ENCODE results near the gene ABCA2. TPM values are rescaled to one million over a fixed set of nuclear protein-coding genes. Genes with fewer than 3 reads are reported as not detected.

The ABCA2 gene
- total and polyA plus RNA-seq, 11 donors = 13.1 to 44.3 (median 30.6) TPM

GRCh38 chr9:137068539-137069507 is 40.8 kb upstream of the ABCA2 start:
- WGBS, 4 donors = 84 to 94% (median 92%) methylated on average over 15 to 17 of the region's 17 CpGs
- ATAC-seq (no peak), DNase-seq (peak in 2 of 5 donors; percentile 21 to 31)
- Histone ChIP-seq H3K9me3 (no peaks in the 10 kb centered on the region), H3K4me1 (peaks cover 0 to 43% (median 13%) of the 10 kb centered on the region in 12 donors), H3K36me3 (no peaks in the 10 kb centered on the region), H3K4me3 (peak overlapping the region in 1 of 12 donors; percentile 58), H3K27ac (no peak overlapping the region), H3K27me3 (peaks cover 0 to 14% (median 5%) of the 10 kb centered on the region in 9 donors)
- intact Hi-C loops (cut with DNase I) = loop anchor here in 2 of 10 donors (5.0 to 10.0 kb wide), 2 partner anchors 282 to 284 kb away; no protein-coding TSS in a partner anchor
- TF ChIP-seq POLR2A (IDR thresholded peaks at IDR 0.05) (no peak), CTCF (IDR thresholded peaks at IDR 0.05) (no peak)

GRCh38 chr9:137067860-137068538 is 40.0 kb upstream of the ABCA2 start:
- H3K4me1 ChIP-seq = peaks cover 0 to 38% (median 14%) of the 10 kb centered on the region in 12 donors
- H3K36me3 ChIP-seq = no peaks in the 10 kb centered on the region
- H3K27me3 ChIP-seq = peaks cover 0 to 14% (median 5%) of the 10 kb centered on the region in 9 donors
- WGBS, 4 donors = 43 to 61% (median 56%) methylated on average over 6 to 12 of the region's 12 CpGs
- TF ChIP-seq POLR2A (IDR thresholded peaks at IDR 0.05) (no peak), CTCF (IDR thresholded peaks at IDR 0.05) (peak; percentile 70 to 85 (median 78))
- no peaks in the 10 kb centered on the region for H3K9me3 ChIP-seq
- no peak overlapping the region for H3K4me3 ChIP-seq
- intact Hi-C loops (cut with DNase I) = loop anchor here in 5 of 10 donors (1.0 to 10.0 kb wide), 5 partner anchors 19 to 283 kb away; partner anchors contain the start of gene NPDC1 (in 2 of the 5)
- no peak overlapping the region for H3K27ac ChIP-seq
- peak; percentile 72 to 89 (median 82) for DNase-seq
- peak in 3 of 4 donors; percentile 40 to 47 (median 44) for ATAC-seq

GRCh38 chr9:137066096-137066861 is 38.2 kb upstream of the ABCA2 start:
- WGBS, 4 donors = 91 to 98% (median 94%) methylated on average over 16 to 26 of the region's 26 CpGs
- Histone ChIP-seq H3K4me3 (no peak overlapping the region), H3K27me3 (peaks cover 0 to 14% (median 5%) of the 10 kb centered on the region in 9 donors), H3K9me3 (no peaks in the 10 kb centered on the region), H3K4me1 (peaks cover 0 to 28% (median 11%) of the 10 kb centered on the region in 12 donors), H3K27ac (no peak overlapping the region), H3K36me3 (no peaks in the 10 kb centered on the region)
- ATAC-seq = no peak
- no peak for DNase-seq
- intact Hi-C loops (cut with DNase I) = loop anchor here in 4 of 10 donors (2.0 to 10.0 kb wide), 4 partner anchors 17 to 281 kb away; partner anchors contain the start of gene NPDC1 (in 1 of the 4)
- no peak for TF ChIP-seq POLR2A (IDR thresholded peaks at IDR 0.05)
- no peak for TF ChIP-seq CTCF (IDR thresholded peaks at IDR 0.05)
